IgD-negative memory B cell (primary cell): ENCODE measurements around the gene ADAM12. TPM values are rescaled to one million over a fixed set of nuclear protein-coding genes. Genes with fewer than 3 reads are reported as not detected.

Source experiments
- H3K27ac Mint-ChIP-seq, 3 donors: one replicate each; pipeline ENCODE4 v1.8.0; 2020 to 2022; ENCODE audit warnings: mild to moderate bottlenecking in 3 of 3, mixed read lengths in 3 of 3, moderate library complexity in 1 of 3
- H3K27me3 Mint-ChIP-seq: one replicate; pipeline ENCODE4 v1.8.0; 2021; ENCODE audit warnings: mixed read lengths
- H3K36me3 Mint-ChIP-seq: one replicate; pipeline ENCODE4 v1.8.0; 2020; ENCODE audit warnings: mild to moderate bottlenecking, mixed read lengths
- H3K4me1 Mint-ChIP-seq, 3 donors: one replicate each; pipeline ENCODE4 v1.8.0; 2020 to 2022; ENCODE audit warnings: mixed read lengths in 3 of 3, mild to moderate bottlenecking in 1 of 3
- H3K4me3 Mint-ChIP-seq, 4 donors: one replicate each; pipeline ENCODE4 v1.8.0; 2020 to 2022; ENCODE audit warnings: mild to moderate bottlenecking in 4 of 4, mixed read lengths in 4 of 4, moderate library complexity in 3 of 4
- H3K9me3 Mint-ChIP-seq, 3 donors: one replicate each; pipeline ENCODE4 v1.8.0; 2020 to 2021; ENCODE audit warnings: mixed read lengths in 3 of 3, mild to moderate bottlenecking in 1 of 3
- polyA plus RNA-seq: library from polyadenylated mRNA; unstranded; fragments of 300-500 nt; fragmentation: Illumina TruSeq; gene quantifications from one replicate; pipeline ENCODE4 v1.2.3, GENCODE V29; 2021

ADAM12 gene
- polyA plus RNA-seq, 1 donor from 2014 or later, result not detected

DNA sequence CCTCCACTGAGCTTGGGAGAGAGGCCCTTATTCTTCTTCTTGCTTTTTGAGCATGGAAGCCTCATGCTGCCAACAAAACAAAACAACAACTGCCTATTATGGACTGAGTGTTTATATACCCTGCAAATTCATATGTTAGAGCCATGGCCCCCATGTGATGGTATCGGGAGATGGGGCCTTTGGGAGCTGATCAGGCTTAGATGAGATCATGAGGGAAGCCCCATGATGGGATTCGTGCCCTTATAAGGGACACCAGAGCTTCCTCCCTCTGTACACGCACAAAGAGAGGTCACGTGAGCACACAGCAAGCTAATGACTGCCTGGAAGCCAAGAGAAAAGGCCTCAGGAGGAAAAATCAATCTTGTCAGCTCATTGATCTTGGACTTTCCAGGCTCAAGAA is 256.9 kb downstream of the ADAM12 start:
- peaks cover 0 to 6% (median 3%) of the 10 kb centered on the region in 3 donors for H3K4me1 Mint-ChIP-seq
- peaks cover 2% of the 10 kb centered on the region for H3K36me3 Mint-ChIP-seq
- no peaks in the 10 kb centered on the region for H3K27me3 Mint-ChIP-seq
- no peak overlapping the region for H3K27ac Mint-ChIP-seq
- peaks cover 0 to 6% (median 3%) of the 10 kb centered on the region in 3 donors for H3K9me3 Mint-ChIP-seq
- no peak overlapping the region for H3K4me3 Mint-ChIP-seq

- peaks cover 2% of the 10 kb centered on the region for H3K36me3 Mint-ChIP-seq
- peaks cover 0 to 6% (median 0%) of the 10 kb centered on the region in 3 donors for H3K9me3 Mint-ChIP-seq
- H3K4me3 Mint-ChIP-seq, result no peak overlapping the region
- peaks cover 0 to 5% (median 0%) of the 10 kb centered on the region in 3 donors for H3K4me1 Mint-ChIP-seq
- H3K27me3 Mint-ChIP-seq, result no peaks in the 10 kb centered on the region
- no peak overlapping the region for H3K27ac Mint-ChIP-seq
Measured at GRCh38 chr10:126130271-126130710, 258.0 kb downstream of the ADAM12 start.

- H3K4me1 Mint-ChIP-seq, result peaks cover 0 to 5% (median 0%) of the 10 kb centered on the region in 3 donors
- no peak overlapping the region for H3K4me3 Mint-ChIP-seq
- peaks cover 2% of the 10 kb centered on the region for H3K36me3 Mint-ChIP-seq
- peaks cover 0 to 6% (median 2%) of the 10 kb centered on the region in 3 donors for H3K9me3 Mint-ChIP-seq
- H3K27ac Mint-ChIP-seq, result no peak overlapping the region
- H3K27me3 Mint-ChIP-seq, result no peaks in the 10 kb centered on the region
Measured at GRCh38 chr10:126129026-126129425, 259.3 kb downstream of the ADAM12 start.

GRCh38 chr10:126128581-126128980 is 259.7 kb downstream of the ADAM12 start:
- no peak overlapping the region for H3K27ac Mint-ChIP-seq
- no peak overlapping the region for H3K4me3 Mint-ChIP-seq
- no peaks in the 10 kb centered on the region for H3K27me3 Mint-ChIP-seq
- H3K36me3 Mint-ChIP-seq, result peaks cover 2% of the 10 kb centered on the region
- H3K4me1 Mint-ChIP-seq, result peaks cover 0 to 5% (median 0%) of the 10 kb centered on the region in 3 donors
- peaks cover 0 to 6% (median 2%) of the 10 kb centered on the region in 3 donors for H3K9me3 Mint-ChIP-seq

DNA sequence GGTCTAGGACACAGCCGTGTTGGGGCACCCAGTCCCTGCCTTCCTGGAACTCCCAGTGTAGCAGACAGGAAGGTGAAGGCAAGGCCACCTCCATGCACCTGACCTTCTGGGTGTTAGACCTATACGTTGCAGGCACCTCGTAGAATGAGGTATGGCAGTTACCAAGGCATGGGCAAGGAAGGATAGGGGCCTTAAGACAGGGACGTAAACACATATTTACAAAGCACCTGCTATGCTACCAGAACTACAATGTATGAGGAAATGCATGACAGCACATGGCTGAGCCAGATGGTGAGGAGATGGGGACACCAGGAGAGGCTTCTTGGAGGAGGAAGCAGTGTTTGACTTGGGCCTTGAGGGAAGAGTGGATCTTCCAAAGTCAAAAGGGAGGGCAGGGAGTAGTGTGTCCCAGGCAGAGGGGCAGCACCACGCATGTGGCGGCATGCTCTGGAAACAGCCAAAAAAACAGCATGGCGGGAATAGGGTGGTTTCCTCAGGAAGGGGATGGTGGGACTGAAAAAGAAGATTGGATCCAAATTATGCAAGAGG is 260.7 kb downstream of the ADAM12 start:
- Mint-ChIP-seq H3K27me3 (no peaks in the 10 kb centered on the region), H3K9me3 (peaks cover 0 to 4% (median 2%) of the 10 kb centered on the region in 3 donors), H3K27ac (no peak overlapping the region), H3K4me1 (peaks cover 0 to 5% (median 0%) of the 10 kb centered on the region in 3 donors), H3K36me3 (peaks cover 2% of the 10 kb centered on the region), H3K4me3 (no peak overlapping the region)

DNA sequence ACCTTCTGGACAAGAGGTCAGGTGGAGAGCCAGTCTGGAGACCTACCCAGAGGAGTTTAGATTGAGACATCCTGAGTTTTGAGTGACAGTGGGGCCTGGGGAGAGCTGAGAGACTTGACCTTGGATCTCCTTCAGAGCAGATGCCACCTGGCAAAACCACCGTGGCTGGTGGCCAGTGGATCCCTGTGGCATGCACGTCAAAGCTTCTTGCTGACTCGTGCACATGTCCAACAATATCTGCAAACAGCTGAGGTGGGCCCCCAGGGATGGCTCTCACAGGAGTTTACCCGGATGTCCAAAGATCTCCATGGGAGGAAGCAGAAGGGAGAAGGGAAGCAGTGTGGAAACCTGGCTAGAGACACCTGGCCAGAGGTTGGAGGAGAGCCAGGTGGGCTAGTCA is 261.4 kb downstream of the ADAM12 start:
- H3K9me3 Mint-ChIP-seq, result peaks cover 0 to 4% (median 2%) of the 10 kb centered on the region in 3 donors
- H3K36me3 Mint-ChIP-seq, result peaks cover 2% of the 10 kb centered on the region
- H3K27ac Mint-ChIP-seq, result no peak overlapping the region
- no peak overlapping the region for H3K4me3 Mint-ChIP-seq
- H3K27me3 Mint-ChIP-seq, result no peaks in the 10 kb centered on the region
- H3K4me1 Mint-ChIP-seq, result peaks cover 0 to 5% (median 0%) of the 10 kb centered on the region in 3 donors

DNA sequence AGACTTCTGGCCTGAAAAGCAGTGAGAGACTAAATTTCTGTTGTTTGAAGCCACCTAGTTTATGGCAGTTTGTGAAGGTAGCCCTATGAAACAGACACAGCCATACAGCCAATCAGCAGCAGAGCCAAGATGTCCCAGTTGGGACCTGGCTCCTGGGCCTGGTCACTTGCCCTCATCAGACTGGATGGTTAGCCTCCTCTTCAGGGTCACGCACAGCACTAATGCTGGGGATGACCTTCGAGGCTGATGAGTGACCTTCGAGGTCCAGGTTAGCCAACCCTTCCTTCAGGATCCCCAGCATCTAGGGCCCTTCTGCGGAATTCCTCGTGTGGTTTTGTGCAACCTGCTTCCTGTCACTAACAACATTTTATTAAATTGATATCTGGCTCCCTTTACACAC is 262.3 kb downstream of the ADAM12 start:
- Mint-ChIP-seq H3K27me3 (no peaks in the 10 kb centered on the region), H3K36me3 (peaks cover 2% of the 10 kb centered on the region), H3K4me1 (peaks cover 0 to 5% (median 0%) of the 10 kb centered on the region in 3 donors), H3K9me3 (peaks cover 0 to 4% (median 2%) of the 10 kb centered on the region in 3 donors), H3K4me3 (no peak overlapping the region), H3K27ac (no peak overlapping the region)

DNA sequence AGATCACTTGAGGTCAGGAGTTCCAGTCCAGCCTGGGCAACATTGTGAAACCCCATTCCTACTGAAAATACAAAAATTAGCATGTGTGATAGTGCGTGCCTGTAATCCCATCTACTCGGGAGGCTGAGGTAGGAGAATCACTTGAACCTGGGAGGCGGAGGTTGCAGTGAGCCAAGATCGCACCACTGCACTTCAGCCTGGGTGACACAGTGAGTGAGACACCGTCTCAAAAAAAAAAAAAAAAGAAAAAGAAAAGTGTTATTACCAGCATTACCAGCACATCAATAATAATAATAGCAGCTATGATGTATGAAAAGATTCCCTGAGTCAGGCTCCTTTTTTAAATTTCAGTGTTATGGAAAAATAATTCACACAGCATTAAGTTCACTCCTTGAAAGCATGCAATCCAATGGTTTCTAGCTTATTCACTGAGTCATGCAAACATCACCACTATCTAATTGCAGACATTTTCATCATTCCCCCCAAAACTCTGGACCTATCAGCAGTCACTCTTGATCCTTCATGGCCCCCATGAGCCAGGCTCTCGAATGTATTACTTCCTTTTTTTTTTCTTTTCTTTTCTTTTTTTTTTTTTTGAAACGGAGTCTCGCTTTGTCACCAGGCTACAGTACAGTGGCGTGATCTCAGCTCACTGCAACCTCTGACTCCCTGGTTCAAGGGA is 263.5 kb downstream of the ADAM12 start:
- Mint-ChIP-seq H3K4me1 (peaks cover 0 to 5% (median 0%) of the 10 kb centered on the region in 3 donors), H3K4me3 (no peak overlapping the region), H3K9me3 (peaks cover 0 to 4% (median 2%) of the 10 kb centered on the region in 3 donors), H3K27ac (no peak overlapping the region), H3K36me3 (peaks cover 2% of the 10 kb centered on the region), H3K27me3 (no peaks in the 10 kb centered on the region)

DNA sequence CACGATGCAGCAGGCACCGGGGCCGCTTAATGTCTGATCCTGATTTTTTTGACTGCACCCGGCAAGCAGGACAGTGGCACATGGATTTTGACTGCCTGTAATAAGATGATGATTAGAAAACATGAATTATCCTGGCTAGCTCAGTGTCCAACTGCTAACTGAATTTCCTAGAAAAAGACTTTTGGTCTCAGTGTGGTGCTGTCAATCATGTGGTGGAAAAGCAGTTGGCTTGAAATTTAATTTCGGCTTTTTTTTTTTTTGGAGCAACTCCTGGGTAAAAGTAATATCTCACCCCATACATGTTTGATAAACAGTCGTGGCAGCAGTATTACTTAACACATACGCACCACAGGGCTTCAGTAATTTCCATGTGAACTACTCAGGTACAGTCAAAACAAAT is 264.2 kb downstream of the ADAM12 start:
- Mint-ChIP-seq H3K36me3 (peaks cover 2% of the 10 kb centered on the region), H3K4me1 (peaks cover 0 to 5% (median 0%) of the 10 kb centered on the region in 3 donors), H3K4me3 (no peak overlapping the region), H3K27me3 (no peaks in the 10 kb centered on the region), H3K27ac (no peak overlapping the region), H3K9me3 (peaks cover 0 to 4% (median 2%) of the 10 kb centered on the region in 3 donors)

DNA sequence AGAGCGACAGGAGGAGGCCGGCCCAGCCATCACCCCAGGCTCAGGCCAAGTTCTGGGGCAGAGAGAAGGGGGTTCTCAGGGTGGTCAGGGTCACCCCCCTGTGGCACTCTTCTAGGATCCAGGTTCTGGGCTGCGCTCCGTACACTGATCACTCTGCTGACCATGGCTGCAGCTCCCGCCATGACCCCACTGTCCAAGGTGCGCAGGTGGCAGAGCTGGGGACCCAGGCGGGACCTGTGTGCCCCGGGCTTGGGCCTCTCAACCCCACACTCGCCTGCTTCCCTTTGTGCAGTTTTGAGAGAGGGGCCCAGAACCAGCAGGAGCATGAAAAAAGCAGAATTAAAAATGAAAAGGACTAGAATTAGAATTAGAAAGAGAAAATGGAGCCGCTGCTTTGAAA is 264.8 kb downstream of the ADAM12 start:
- Mint-ChIP-seq H3K4me3 (no peak overlapping the region), H3K27ac (no peak overlapping the region), H3K27me3 (no peaks in the 10 kb centered on the region), H3K9me3 (peaks cover 0 to 2% (median 2%) of the 10 kb centered on the region in 3 donors), H3K36me3 (peaks cover 2% of the 10 kb centered on the region), H3K4me1 (peaks cover 0 to 2% (median 0%) of the 10 kb centered on the region in 3 donors)

- Mint-ChIP-seq H3K4me1 (no peaks in the 10 kb centered on the region), H3K27me3 (no peaks in the 10 kb centered on the region), H3K4me3 (no peak overlapping the region), H3K27ac (no peak overlapping the region), H3K36me3 (no peaks in the 10 kb centered on the region), H3K9me3 (peaks cover 0 to 2% (median 0%) of the 10 kb centered on the region in 3 donors)
Measured at GRCh38 chr10:126122881-126123280, 265.4 kb downstream of the ADAM12 start.

DNA sequence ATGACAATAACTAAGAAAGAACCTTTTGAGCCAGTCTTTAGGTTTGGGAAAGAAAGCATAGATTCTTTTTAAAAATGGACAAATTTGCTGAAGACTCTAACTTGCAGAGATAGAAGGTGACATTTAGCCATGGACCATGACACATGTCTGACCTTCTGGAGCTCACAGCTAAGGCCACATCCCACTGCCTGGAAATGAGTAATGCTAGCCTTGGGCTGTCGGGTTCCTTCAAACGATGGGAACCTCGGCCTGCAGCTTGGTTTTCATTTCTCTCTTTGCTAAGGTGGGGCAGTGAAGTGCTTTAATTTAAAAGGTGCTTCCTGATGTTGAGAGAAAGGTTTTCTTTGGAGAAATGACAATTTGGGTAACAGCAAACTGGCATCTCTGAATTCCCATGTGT is 268.7 kb downstream of the ADAM12 start:
- Mint-ChIP-seq H3K4me1 (no peaks in the 10 kb centered on the region), H3K27ac (no peak overlapping the region), H3K9me3 (no peaks in the 10 kb centered on the region), H3K4me3 (no peak overlapping the region), H3K27me3 (no peaks in the 10 kb centered on the region), H3K36me3 (no peaks in the 10 kb centered on the region)

DNA sequence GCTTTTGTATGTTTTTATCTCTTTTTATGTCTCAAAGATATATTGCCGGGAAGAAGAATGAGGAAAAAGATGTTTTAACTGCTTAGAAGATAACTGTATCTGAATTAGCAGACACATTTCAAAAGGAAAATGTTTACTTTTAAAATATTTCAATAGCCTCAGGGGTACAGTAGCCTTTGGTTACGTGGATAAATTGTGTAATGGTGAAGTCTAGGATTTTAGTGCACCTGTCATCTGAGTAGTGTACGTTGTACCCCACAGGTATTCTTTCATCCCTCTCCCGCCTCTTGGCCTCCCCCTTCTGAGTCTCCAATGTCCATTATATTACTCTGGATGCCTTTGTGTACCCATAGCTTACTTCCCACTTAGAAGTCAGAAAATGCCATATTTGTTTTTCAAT is 269.8 kb downstream of the ADAM12 start:
- Mint-ChIP-seq H3K4me1 (peaks cover 0 to 2% (median 0%) of the 10 kb centered on the region in 3 donors), H3K27ac (no peak overlapping the region), H3K9me3 (no peaks in the 10 kb centered on the region), H3K27me3 (peaks cover 5% of the 10 kb centered on the region), H3K36me3 (no peaks in the 10 kb centered on the region), H3K4me3 (no peak overlapping the region)

- Mint-ChIP-seq H3K4me1 (peaks cover 0 to 2% (median 0%) of the 10 kb centered on the region in 3 donors), H3K9me3 (no peaks in the 10 kb centered on the region), H3K4me3 (no peak overlapping the region), H3K27ac (no peak overlapping the region), H3K36me3 (peaks cover 3% of the 10 kb centered on the region), H3K27me3 (peaks cover 5% of the 10 kb centered on the region)
Measured at GRCh38 chr10:126117196-126117595, 271.1 kb downstream of the ADAM12 start.

DNA sequence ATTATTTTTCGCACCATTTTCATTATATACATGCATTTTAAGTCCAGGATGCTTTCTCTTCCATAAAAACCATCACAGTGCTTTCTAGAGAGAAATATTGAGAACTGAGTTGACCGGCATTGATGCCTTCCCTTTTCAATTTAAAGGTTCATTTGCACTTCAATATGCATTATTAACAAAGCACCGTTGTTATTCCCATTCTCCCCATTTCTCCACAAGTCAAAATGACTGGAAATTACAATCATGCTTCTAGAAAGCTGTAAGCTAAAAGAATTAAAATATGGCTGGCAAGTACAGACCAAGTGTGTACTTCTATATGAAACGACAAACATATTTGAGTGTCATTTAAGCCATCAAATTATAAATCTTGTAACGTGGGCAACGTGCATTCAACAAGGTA is 272.4 kb downstream of the ADAM12 start:
- Mint-ChIP-seq H3K27me3 (peaks cover 5% of the 10 kb centered on the region), H3K4me1 (peaks cover 0 to 2% (median 0%) of the 10 kb centered on the region in 3 donors), H3K4me3 (no peak overlapping the region), H3K36me3 (peaks cover 3% of the 10 kb centered on the region), H3K27ac (no peak overlapping the region), H3K9me3 (peaks cover 0 to 3% (median 0%) of the 10 kb centered on the region in 3 donors)
